SK-N-SH (cell line): Measurements from ENCODE around the gene AHSP. TPM values are rescaled to one million over a fixed set of nuclear protein-coding genes. Genes with fewer than 3 reads are reported as not detected.
"Not testable (repeated sequence)": the region's sequence is repeated elsewhere in the genome, so short reads cannot be mapped to it uniquely, and the experiment has no call there.

ENCODE experiments used
- CTCF ChIA-PET: fragments of 300-600, 350-600 bp; formaldehyde crosslinking; extraction: SDS; loops from one replicate; lab custom pipeline; 2021; lab: Yijun Ruan, JAX
- POLR2A ChIA-PET: fragments of 350-600 bp; sonication (Branson Sonifier 250); formaldehyde crosslinking; extraction: SDS; loops from one replicate; lab custom pipeline; 2020; ENCODE audit warnings: antibody characterized with exemption, inconsistent platforms; lab: Yijun Ruan, JAX
- DNase-seq: peaks from one replicate; pipeline ENCODE4 v3.0.0; 2012
- H2AFZ ChIP-seq: fragments of 200-600 bp; sonication (generic); 2 replicates; pipeline ENCODE4 v1.8.1; 2016; ENCODE audit warnings: antibody characterized with exemption, mild to moderate bottlenecking, low read depth
- H3F3A ChIP-seq: fragments of 200-600 bp; sonication (generic); replicated peaks from 2 replicates; pipeline ENCODE3; 2016; ENCODE audit warnings: antibody characterized with exemption, mild to moderate bottlenecking; ENCODE audit not compliant: insufficient read depth
- H3K27ac ChIP-seq, 2 experiments: fragments of 200-500 bp in 1 of 2; fragments of 200-600 bp in 1 of 2; sonication (Bioruptor generic) in 1 of 2; sonication (generic), shearing (Covaris generic) in 1 of 2; 2 replicates each; pipeline versions ENCODE4 v1.5.1 to v1.6.1; 2014 to 2016; ENCODE audit warnings: low read depth in 2 of 2, inconsistent platforms in 1 of 2, low read length in 1 of 2, mild to moderate bottlenecking in 1 of 2, mixed read lengths in 1 of 2
- H3K27me3 ChIP-seq: fragments of 200-600 bp; sonication (generic), shearing (Covaris generic); 2 replicates; pipeline ENCODE4 v1.6.1; 2016; ENCODE audit warnings: mixed run types; ENCODE audit not compliant: insufficient read depth
- H3K36me3 ChIP-seq, 2 experiments: fragments of 200-500 bp in 1 of 2; fragments of 200-600 bp in 1 of 2; sonication (Bioruptor generic) in 1 of 2; sonication (generic) in 1 of 2; replicated peaks in 1 of 2; 2 replicates each; pipeline versions ENCODE3 to v1.5.1; 2014 to 2016; ENCODE audit warnings: low read length in 1 of 2, mild to moderate bottlenecking in 1 of 2; ENCODE audit not compliant: insufficient read depth in 2 of 2, control insufficient read depth in 1 of 2
- H3K4me1 ChIP-seq, 2 experiments: fragments of 200-500 bp in 1 of 2; fragments of 200-600 bp in 1 of 2; sonication (Bioruptor generic) in 1 of 2; sonication (generic), shearing (Covaris generic) in 1 of 2; 2 replicates each; pipeline versions ENCODE4 v1.5.1 to v1.6.1; 2014 to 2016; ENCODE audit warnings: low read depth in 1 of 2, low read length in 1 of 2, mixed run types in 1 of 2; ENCODE audit not compliant: insufficient read depth in 2 of 2, control insufficient read depth in 1 of 2
- H3K4me2 ChIP-seq: fragments of 200-600 bp; sonication (generic), shearing (Covaris generic); 2 replicates; pipeline ENCODE4 v1.6.1; 2017; ENCODE audit warnings: mixed run types
- H3K4me3 ChIP-seq, 2 experiments: fragments of 200-500 bp in 1 of 2; fragments of 200-600 bp in 1 of 2; sonication (Bioruptor generic) in 1 of 2; sonication (generic), shearing (Covaris generic) in 1 of 2; 2 replicates each; pipeline versions ENCODE4 v1.5.1 to v1.8.1; 2014 to 2016; ENCODE audit warnings: low read depth in 2 of 2, inconsistent platforms in 1 of 2, low read length in 1 of 2, mild to moderate bottlenecking in 1 of 2, mixed read lengths in 1 of 2, moderate library complexity in 1 of 2
- H3K79me2 ChIP-seq: fragments of 200-600 bp; sonication (generic); 2 replicates; pipeline ENCODE4 v1.8.1; 2017; ENCODE audit warnings: mild to moderate bottlenecking; ENCODE audit not compliant: insufficient read depth
- H3K9ac ChIP-seq: fragments of 200-600 bp; sonication (generic); 2 replicates; pipeline ENCODE4 v1.6.1; 2017; ENCODE audit warnings: mixed run types
- H3K9me2 ChIP-seq: fragments of 200-600 bp; sonication (generic); 2 replicates; pipeline ENCODE4 v1.6.1; 2017; ENCODE audit warnings: mixed run types
- H3K9me3 ChIP-seq: fragments of 200-600 bp; sonication (generic); 2 replicates; pipeline ENCODE4 v1.6.1; 2017; ENCODE audit warnings: mixed run types, mild to moderate bottlenecking, moderate library complexity
- H4K20me1 ChIP-seq: fragments of 200-600 bp; sonication (generic); 2 replicates; pipeline ENCODE4 v1.6.1; 2017; ENCODE audit warnings: mild to moderate bottlenecking, mixed run types; ENCODE audit not compliant: insufficient read depth
- CTCF ChIP-seq: fragments of 200-600 bp; sonication (generic); IDR thresholded peaks from 2 replicates; pipeline ENCODE4 v1.6.1; 2017; ENCODE audit warnings: antibody characterized with exemption, mild to moderate bottlenecking, moderate library complexity
- ELF1 ChIP-seq: IDR thresholded peaks from 2 replicates; pipeline ENCODE4 v1.4.0; 2012
- EP300 ChIP-seq, 2 experiments: IDR thresholded peaks; 2 replicates each; pipeline versions ENCODE4 v1.4.0 to v1.6.1; 2012; ENCODE audit warnings: borderline replicate concordance in 1 of 2, low read depth in 1 of 2, low read length in 1 of 2
- EZH2phosphoT487 ChIP-seq: fragments of 200-600 bp; sonication (generic); IDR thresholded peaks from 2 replicates; pipeline ENCODE4 v1.6.1; 2017; ENCODE audit warnings: low read depth, mixed run types, mild to moderate bottlenecking, antibody characterized with exemption, moderate library complexity, borderline replicate concordance
- FOSL2 ChIP-seq: IDR thresholded peaks from 2 replicates; pipeline ENCODE4 v1.4.0; 2012; ENCODE audit warnings: low read depth, mild to moderate bottlenecking, moderate library complexity, borderline replicate concordance
- FOXM1 ChIP-seq: IDR thresholded peaks from 2 replicates; pipeline ENCODE4 v1.4.0; 2012; ENCODE audit warnings: low read depth, mild to moderate bottlenecking
- MXI1 ChIP-seq: IDR thresholded peaks from 2 replicates; pipeline ENCODE4 v1.6.1; 2012; ENCODE audit warnings: mild to moderate bottlenecking, low read depth, low read length, improper control_type of control experiment
- PBX3 ChIP-seq: IDR thresholded peaks from 2 replicates; pipeline ENCODE4; 2012
- POLR2AphosphoS5 ChIP-seq: IDR thresholded peaks from 2 replicates; pipeline ENCODE4 v1.6.1; 2012; ENCODE audit warnings: low read depth, low read length
- RCOR1 ChIP-seq: fragments of 150-350 bp; IDR thresholded peaks from 2 replicates; pipeline ENCODE4 v1.6.1; 2017; ENCODE audit warnings: antibody characterized with exemption, low read length
- RXRA ChIP-seq: IDR thresholded peaks from 2 replicates; pipeline ENCODE4 v1.4.0; 2012; ENCODE audit warnings: low read depth, mild to moderate bottlenecking, borderline replicate concordance
- SMC3 ChIP-seq: IDR thresholded peaks from 2 replicates; pipeline ENCODE4 v1.6.1; 2012; ENCODE audit warnings: low read depth, low read length, improper control_type of control experiment
- TAF1 ChIP-seq: IDR thresholded peaks from 2 replicates; pipeline ENCODE4 v1.6.1; 2012; ENCODE audit warnings: low read depth, mild to moderate bottlenecking, low read length, moderate library complexity, borderline replicate concordance
- WGBS: methylation state at CpG from one replicate; pipeline ENCODE4 v1.1.6; 2017; ENCODE audit warnings: low lambda C conversion rate; 5-methylcytosine and 5-hydroxymethylcytosine counted together
- polyA plus RNA-seq, 3 experiments: library from polyadenylated mRNA; depleted of rRNA; stranded (reverse); fragments of >200 nt; gene quantifications; 2 replicates each; pipeline ENCODE4 v1.2.3, GENCODE V29; 2012
- TF ChIP-seq, protein P1 (sequence below): fragments of 150-350 bp; IDR thresholded peaks from 2 replicates; pipeline ENCODE4 v1.6.1; 2017; ENCODE audit warnings: antibody characterized with exemption, low read length, low read depth, borderline replicate concordance
- TF ChIP-seq, protein P2 (sequence below): IDR thresholded peaks from 2 replicates; pipeline ENCODE4 v1.4.0; 2012; ENCODE audit warnings: low read depth

AHSP gene
- polyA plus RNA-seq, 1 of the 3 experiments (the other 2 are of a cell fraction), result not detected

DNA sequence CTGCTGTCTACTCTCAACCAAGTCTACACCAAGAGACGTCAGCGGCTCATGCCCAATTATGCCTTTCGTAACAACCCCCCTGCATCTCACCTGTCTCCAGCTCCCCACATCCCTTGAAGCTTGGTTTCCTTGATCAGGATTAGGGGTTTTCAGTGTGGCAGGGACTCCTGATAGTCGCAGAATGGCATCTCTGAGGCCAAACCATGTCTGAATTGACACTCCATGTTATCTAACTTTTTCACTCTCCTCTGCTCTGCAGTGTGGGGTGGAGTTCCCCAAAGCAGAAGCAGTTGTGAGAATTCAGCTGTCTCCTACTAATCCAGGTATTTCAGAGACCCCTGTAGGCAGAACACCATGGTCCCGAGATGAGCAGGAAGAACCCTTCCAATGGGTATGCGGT lies 5.6 kb upstream of the AHSP start (continued):
- TF ChIP-seq FOSL2 (no peak), TAF1 (no peak), POLR2AphosphoS5 (no peak), SMC3 (no peak), RCOR1 (no peak)

DNA sequence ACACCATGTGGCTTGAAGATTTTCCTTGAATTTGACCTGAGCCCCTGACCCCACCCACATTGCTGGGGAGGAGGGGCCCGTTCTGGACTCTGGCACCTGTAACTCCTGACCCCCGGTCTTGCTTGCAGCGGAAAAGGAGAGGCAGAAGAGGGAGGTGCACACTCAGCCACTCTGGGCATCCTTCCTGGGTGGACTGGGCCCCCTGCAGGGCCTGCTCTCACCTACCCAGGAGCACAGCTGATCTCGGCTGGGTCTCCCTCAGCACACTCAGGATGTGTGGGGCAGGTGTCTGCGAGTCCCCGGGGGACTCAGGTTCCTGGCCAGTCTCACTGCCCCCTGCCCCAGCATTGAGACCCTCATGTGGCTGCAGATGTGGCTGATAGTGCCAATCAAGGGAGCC lies 3.9 kb upstream of the AHSP start:
- CTCF ChIA-PET, H3K36me3 ChIP-seq, H3K9ac ChIP-seq, H3K27ac ChIP-seq, H3K9me3 ChIP-seq, H3K4me3 ChIP-seq, H3K9me2 ChIP-seq, DNase-seq, H2AFZ ChIP-seq, H3K4me2 ChIP-seq, H4K20me1 ChIP-seq, POLR2A ChIA-PET, H3K4me1 ChIP-seq, H3K79me2 ChIP-seq, H3F3A ChIP-seq: not testable (repeated sequence)
- H3K27me3 ChIP-seq, result peaks cover 54% of the 10 kb centered on the region
- 10% methylated on average over 3 of the region's 6 CpGs for WGBS

DNA sequence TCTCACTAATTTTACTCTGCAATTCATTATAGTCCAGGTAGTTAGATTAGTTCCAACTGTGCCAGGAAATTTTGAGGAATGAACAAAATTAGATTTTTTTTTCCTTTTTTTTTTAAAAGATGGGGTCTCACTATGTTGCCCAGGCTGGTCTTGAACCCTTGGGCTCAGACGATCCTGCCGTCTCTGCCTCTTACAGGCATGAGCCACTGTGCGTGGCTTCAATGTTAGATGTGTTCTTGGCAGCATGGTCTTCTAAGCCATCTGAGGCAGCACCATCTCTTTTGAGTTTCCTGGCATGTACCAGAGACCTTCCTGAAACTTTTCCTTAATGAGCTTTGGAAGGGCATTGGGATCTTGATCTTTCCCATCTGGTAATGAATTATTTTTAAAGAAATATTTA lies 2.6 kb upstream of the AHSP start:
- H3K27me3 ChIP-seq, result peaks cover 60% of the 10 kb centered on the region
- H3K27ac ChIP-seq, result no peak overlapping the region
- ChIA-PET POLR2A (no interaction called here), CTCF (no interaction called here)
- no peak overlapping the region for H3K4me2 ChIP-seq
- H3K79me2 ChIP-seq, result no peaks in the 10 kb centered on the region
- WGBS, result 32% methylated on average over 3 of the region's 3 CpGs
- no peak overlapping the region for H3K4me3 ChIP-seq
- H4K20me1 ChIP-seq, result no peaks in the 10 kb centered on the region
- no peak for DNase-seq
- H3K4me1 ChIP-seq, result no peaks in the 10 kb centered on the region
- no peaks in the 10 kb centered on the region for H3K36me3 ChIP-seq
- H3K9me2 ChIP-seq, result no peaks in the 10 kb centered on the region
- no peak overlapping the region for H3K9ac ChIP-seq
- no peaks in the 10 kb centered on the region for H3F3A ChIP-seq
- no peak overlapping the region for H2AFZ ChIP-seq
- H3K9me3 ChIP-seq, result no peaks in the 10 kb centered on the region
- TF ChIP-seq CTCF (no peak), TAF1 (no peak), PBX3 (no peak), EP300 (IDR thresholded peaks at IDR 0.05; ENCODE audit: borderline replicate concordance in 1 of 2, low read depth in 1 of 2, low read length in 1 of 2) (no peak), FOSL2 (no peak), RXRA (no peak), MXI1 (no peak), EZH2phosphoT487 (no peak), FOXM1 (no peak), ELF1 (no peak), SMC3 (no peak)
- TF ChIP-seq, protein P1, sequence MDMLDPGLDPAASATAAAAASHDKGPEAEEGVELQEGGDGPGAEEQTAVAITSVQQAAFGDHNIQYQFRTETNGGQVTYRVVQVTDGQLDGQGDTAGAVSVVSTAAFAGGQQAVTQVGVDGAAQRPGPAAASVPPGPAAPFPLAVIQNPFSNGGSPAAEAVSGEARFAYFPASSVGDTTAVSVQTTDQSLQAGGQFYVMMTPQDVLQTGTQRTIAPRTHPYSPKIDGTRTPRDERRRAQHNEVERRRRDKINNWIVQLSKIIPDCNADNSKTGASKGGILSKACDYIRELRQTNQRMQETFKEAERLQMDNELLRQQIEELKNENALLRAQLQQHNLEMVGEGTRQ, result no peak
- TF ChIP-seq, protein P2, sequence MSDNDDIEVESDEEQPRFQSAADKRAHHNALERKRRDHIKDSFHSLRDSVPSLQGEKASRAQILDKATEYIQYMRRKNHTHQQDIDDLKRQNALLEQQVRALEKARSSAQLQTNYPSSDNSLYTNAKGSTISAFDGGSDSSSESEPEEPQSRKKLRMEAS, result no peak
